ENCODE results near the gene ANTKMT.
A peak's percentile ranks its signal among the peaks of the same experiment; 100 is the strongest.
"Not testable (repeated sequence)": the region's sequence is repeated elsewhere in the genome, so short reads cannot be mapped to it uniquely, and the experiment has no call there.

ANTKMT gene

DNA sequence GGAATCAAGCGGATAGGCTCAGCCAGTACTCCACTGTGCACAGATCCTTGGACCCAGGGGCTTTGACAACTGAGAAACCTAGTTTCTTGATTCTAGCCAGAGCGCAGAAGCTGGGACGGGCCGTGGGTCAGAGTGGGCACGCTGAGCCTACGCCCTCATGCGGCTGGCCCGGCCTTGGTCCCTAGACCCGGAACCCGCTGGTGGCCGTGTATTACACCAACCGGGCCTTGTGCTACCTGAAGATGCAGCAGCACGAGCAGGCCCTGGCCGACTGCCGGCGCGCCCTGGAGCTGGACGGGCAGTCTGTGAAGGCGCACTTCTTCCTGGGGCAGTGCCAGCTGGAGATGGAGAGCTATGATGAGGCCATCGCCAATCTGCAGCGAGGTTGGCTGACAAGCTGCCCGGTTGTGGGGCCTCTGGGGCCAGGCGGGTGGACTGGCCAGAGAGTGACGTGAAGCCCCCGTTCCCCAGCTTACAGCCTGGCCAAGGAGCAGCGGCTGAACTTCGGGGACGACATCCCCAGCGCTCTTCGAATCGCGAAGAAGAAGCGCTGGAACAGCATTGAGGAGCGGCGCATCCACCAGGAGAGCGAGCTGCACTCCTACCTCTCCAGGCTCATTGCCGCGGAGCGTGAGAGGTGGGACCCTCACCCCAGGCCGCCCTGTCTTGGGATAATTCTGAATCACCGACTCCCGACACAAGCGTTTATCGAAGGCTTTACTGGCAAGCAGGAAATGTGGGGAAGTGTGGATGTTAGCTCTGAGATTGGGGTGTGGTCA, 39.8 kb upstream of the ANTKMT start:
- DNase-seq (ENCODE audit: low read depth in 1 of 2, low spot score in 1 of 2) = no peak

DNA sequence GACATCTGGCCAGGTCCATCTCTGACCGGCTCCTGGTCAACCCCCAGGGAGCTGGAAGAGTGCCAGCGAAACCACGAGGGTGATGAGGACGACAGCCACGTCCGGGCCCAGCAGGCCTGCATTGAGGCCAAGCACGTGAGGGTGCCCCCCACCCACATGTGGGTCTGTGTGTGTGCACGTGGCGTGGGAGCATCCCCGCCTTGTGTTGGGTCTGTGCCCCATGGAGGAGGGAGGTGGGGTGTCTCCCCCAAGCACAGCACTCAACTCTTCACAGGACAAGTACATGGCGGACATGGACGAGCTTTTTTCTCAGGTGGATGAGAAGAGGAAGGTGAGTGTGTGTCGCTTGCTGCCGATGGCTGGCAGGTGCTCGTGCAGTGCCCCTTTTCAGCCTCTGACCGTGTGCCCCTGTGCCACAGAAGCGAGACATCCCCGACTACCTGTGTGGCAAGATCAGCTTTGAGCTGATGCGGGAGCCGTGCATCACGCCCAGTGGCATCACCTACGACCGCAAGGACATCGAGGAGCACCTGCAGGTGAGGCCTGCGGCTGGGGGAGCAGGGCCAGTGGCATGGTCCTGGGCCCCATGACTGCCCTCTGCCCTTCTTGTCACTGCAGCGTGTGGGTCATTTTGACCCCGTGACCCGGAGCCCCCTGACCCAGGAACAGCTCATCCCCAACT, 39.1 kb upstream of the ANTKMT start:
- DNase-seq (ENCODE audit: low read depth in 1 of 2, low spot score in 1 of 2) = no peak

DNA sequence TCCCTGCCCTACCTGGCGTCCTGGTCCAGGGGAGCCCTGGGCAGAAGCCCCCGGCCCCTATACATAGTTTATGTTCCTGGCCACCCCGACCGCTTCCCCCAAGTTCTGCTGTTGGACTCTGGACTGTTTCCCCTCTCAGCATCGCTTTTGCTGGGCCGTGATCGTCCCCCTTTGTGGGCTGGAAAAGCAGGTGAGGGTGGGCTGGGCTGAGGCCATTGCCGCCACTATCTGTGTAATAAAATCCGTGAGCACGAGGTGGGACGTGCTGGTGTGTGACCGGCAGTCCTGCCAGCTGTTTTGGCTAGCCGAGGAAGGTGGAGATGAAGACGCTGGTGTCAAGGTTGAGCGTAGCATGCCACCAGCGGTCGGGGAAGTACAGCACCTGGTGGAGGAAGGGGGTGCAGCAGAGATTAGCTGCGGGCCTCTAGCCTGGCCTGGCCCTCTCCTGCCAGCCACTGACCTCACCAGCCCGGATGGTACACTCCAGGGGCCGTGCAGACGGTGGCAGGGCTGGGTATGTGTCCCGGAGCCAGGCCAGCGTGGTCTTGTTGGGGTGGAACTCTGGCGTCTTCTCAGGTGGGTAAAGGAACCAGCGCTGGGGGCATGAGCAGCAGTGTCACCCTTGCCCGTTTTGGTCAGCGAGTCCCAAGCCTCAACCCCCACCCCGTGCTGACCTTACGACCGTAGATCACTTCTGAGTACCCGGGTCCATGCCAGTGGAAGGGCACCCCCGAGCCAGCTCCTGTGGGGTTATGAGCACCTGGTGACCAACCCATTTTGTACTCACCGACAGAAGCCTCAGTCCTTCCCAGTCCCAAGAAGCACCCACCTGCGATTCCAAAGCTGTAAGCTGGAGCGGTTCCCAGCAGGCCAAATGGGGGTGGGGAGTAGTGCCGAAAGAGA, 38.2 kb upstream of the ANTKMT start:
- DNase-seq (ENCODE audit: low read depth in 1 of 2, low spot score in 1 of 2) = no peak

DNA sequence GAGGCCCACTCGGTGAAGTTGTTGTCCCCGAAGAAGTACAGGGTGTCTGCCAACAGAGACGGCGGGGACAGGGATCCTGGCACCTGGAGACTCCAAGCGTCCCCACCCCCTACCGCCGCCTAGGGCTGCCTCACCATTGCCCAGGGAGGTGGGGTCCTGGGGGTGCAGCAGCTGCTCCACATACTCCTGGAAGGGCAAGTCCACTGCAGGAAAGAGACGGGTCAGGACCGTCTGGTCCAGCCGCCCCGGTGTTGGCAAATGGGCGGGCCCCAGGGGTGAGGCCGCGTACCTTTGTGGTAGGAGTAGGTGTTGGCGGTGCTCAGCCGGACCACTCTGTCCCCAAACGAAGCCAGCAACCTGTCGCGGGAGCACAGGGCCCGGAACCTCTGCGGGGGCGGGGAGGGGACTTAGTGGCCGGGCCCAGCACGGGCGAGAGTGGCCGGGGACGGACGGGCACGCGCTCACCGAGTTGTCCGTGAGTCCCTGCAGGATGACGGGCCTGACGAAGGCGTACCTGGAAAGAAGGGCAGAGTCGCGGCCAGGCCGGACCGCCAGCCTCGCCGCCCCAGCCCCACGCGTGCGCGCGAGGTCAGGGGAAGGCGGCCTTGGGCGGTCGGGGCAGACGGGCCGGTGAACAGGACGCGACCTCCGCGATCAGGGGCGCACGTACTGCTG, 37.4 kb upstream of the ANTKMT start:
- DNase-seq (ENCODE audit: low read depth in 1 of 2, low spot score in 1 of 2) = no peak

DNA sequence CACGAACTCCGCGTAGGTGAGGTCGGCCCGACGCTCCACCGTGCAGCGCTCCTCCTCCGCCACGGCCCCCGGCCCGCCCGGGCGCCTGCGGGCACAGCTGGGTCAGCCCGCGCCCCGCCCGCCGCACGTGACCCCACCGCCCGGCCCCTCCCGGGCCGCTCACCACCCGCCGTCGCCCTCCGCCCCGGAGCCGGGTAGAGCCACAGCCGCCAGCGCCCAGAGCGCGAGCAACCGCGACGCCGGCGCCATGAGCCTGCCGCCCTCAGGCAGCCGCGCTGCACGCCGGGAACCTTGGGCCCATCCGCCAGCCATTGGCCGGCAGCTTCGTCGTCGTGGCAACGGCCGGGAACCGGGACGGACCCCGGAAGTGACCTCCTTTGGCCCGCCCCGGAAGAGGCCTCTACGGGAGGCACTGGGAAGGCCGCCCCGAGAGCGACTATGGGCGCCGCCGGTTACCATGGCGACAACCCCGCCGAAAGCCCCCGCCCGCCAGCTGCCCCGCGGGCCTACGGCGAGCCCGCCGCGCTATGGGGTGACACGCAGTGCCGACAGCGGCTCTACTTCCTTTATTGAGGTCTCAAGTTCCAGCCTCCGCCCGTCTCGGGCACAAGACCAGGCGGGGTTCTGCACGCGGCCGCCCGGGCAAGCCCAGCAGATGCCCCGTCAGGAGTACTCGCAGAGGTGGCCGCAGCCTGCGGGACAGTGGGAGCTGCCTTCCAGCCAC, 36.7 kb upstream of the ANTKMT start, which contains the start of gene JMJD8:
Gene JMJD8 (minus strand): TSS at position 264 of the 724 bp plus-strand sequence. CDS start 15 bp downstream, at position 249.
- peak; percentile 92 to 96 for DNase-seq (ENCODE audit: low read depth in 1 of 2, low spot score in 1 of 2)

DNA sequence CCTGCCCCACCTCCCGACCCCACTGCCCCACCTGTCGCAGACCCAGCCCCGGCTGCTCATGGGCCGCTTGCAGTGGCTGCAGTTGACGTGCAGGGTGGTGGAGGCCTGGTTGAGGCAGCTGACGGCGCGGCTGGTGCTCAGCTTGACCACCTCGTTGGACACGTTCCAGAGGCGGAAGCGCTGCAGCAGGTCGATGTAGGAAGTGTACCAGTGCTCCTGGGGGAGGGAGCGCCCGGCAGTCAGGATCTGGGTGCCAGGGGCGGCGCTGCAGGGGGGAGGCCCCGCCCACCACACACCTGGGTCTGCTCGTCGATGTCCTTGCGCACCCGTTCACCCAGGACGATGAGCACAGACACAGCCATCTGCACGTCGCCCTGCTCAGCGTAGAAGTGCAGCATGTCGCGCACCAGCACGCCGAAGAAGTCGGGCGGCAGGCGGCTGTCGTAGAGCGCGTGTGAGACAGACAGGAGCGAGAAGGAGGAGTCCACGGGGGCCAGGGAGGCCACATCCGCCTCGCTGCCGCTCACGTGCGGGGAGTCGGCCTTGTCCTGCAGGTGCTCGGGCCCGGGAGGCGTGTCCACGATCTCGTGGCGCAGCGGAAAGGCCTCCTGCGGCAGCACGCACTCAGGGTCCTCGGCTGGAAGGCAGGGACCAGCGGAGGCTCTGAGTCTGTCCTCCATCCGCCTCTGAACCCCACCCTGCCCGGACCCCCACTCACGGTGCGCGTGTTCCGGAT, 35.8 kb upstream of the ANTKMT start:
- no peak for DNase-seq (ENCODE audit: low read depth in 1 of 2, low spot score in 1 of 2)

DNA sequence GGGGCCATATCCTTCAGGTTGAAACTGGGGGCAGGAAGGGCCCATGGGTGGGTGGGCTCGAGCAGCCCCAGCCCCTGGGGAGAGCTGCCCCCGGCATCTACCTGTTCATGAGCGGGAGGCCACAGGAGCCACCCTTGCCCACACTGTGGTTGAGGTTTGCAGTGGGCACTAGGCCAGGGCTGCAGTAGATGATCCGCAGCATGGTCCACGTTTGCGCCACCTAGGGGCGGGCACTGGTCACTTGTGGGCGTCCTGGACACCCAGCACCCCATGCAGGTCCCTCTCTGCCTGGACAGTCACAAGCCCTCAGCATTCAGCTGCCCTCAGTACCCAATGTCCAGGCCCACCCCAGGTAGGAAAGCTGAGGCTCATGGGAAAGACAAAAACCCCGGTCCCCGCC, 35.0 kb upstream of the ANTKMT start:
- no peak for DNase-seq (ENCODE audit: low read depth in 1 of 2, low spot score in 1 of 2)

DNA sequence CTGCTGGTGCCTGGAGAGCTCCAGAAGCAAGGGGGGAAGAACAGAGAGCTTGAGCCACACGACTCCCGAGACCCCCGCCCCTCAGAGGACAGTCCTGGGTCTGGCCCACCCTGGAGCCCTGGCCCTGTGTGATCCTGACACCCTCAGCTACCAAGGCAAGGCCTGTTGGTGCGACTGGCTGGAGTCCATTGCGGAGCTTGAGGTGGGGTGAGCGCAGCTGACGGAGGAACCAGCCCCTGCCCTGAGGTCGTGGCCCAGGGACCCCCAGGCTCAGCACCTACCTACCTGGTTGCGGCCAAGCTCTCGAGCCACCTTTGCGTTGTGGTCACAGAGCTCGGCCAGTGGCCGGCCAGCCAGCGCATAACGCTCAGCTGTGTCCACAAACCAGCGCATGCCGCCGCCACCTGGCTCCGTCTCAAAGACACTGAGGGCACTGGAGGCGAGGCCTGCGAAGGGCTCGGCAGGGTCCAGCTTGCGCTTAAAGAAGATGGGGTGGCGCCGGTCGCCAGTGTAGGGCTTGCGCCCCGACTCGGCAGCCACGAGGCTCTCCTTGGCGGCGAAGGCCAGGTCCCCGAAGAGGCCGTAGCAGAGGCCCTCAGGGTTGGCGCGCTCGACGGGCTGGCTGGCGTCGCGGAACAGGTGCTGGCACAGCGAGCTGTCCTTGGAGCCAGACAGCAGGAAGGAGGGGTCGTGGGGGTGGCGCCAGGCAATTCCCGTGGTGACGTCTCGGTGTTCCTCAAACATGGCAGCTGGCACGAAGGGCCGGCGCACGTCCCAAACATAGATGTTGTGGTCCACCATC, 34.3 kb upstream of the ANTKMT start:
- DNase-seq (ENCODE audit: low read depth in 1 of 2, low spot score in 1 of 2) = no peak

DNA sequence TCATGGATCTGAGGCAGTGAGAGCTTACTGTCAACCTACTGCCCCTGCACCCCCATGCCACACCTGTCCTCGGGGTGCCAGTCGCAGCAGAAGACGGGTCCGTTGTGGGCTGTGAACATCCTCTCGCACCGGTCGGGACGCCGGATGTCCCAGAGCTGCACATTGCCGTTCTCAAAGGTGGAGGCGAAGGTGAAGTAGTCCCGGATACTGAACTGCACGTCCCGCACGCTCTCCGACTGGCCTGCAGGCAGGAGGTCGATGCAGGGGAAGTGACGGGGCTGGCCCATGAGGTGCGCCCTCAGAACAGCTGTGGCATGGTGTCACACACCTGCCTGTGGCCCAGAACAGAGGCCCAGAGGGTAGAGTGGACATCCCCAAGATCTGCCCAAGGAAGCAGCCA, 33.4 kb upstream of the ANTKMT start:
- no peak for DNase-seq (ENCODE audit: low read depth in 1 of 2, low spot score in 1 of 2)

DNA sequence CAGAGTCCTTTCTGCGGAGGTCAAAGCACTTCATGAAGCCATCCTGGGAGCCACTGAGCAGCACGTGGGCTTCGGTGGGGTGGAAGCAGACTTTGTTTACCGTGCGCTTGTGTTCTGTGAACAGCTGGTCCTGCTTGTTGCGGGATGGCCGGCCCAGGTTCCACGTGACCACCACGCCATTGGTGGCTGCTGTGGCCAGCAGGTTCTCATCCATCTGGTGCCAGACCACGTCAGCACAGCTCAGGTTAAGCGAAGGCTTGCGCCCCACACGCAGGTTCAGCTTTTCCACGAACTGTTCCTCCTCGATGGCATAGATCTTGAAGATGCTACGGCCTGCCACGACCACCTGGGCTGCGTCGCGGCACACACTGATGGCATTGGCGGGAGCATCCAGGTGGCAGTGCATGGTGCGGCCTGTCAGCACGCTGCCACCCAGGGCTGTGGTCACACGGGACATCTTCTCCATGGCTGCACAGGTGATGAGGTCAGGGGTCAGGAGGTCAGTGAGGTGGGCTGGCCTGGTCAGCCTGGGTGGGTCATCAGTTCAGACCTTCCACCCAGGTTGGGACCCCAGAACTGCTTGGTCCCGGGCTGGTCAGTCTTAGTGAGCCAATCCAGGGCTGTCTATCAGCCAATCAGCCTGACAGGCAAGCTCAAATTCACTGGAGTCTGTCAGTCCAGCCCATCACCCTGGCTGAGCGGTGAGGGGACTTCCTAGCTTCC, 31.6 kb upstream of the ANTKMT start:
- no peak for DNase-seq (ENCODE audit: low read depth in 1 of 2, low spot score in 1 of 2)

DNA sequence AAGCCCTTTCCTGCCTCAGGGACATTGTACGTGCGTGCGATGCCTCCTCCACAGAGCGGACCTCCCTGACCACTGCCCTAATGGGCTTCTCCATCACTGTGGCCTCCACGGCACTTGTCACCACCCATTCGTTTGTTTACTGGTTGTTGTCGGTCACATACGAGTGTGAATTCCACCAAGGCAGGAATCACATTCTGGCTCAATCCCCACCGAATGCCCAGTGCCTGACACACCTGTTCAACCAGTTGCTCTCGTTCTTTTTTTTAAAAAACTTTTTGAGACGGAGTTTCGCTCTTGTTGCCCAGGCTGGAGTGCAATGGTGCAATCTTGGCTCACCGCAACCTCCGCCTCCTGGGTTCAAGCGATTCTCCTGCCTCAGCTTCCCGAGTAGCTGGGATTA, 29.7 kb upstream of the ANTKMT start:
- not testable (repeated sequence) for DNase-seq (ENCODE audit: low read depth in 1 of 2, low spot score in 1 of 2)

DNA sequence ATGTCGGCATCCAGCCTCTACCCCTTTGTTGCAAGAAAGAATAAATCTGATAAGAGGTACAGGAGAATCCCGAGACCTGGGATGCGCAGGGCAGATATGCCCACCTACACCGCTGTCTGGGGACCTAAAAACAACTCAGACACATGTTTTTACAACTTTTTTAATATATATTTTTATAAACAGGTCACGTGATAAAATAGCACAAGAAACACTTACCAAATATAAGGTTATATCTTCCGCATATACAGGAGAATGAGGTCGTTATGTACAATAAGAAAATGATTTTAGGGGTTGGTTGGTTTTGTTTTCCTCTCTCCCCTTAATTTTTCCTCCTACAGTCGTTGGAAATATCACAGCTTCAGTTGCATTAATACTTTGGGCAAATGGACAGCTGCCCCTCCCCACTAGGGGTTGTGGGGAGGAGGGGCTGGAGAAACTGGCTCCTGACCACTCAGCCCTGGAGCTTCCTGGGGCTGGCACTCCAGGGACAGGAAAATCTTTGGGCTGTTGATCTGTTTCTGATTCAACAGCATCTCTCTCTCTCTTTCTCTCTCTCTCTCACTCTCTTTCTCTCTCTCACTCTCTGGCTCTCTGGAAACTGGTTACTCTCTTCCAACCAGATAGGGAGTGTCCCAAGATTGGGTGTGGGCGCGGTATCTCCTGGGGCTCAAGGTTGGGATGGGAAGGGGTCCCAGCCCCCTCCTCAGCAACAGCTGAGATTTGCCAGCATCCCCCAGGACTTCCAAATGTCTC, 28.4 kb upstream of the ANTKMT start:
- no peak for DNase-seq (ENCODE audit: low read depth in 1 of 2, low spot score in 1 of 2)

DNA sequence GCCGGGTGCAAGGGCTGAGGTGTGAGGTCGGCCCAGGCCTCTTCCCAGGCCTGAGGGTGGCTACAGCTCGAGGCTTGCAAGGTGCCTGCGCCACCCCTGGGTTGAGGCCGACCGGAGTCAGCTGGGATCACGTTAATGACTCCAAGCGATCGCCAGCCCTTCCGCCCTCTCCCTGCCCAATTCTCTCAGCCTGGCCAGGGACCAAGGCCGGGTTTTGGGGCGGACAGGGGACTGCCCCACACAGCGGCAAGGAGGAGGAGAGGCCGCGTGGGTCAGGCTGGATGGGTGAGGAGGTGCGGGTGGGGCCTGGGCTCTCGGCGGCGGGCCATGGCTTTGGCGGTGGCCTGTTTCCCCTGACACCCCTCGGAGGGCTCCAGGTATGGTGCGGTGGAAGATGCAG, 27.6 kb upstream of the ANTKMT start:
- no peak for DNase-seq (ENCODE audit: low read depth in 1 of 2, low spot score in 1 of 2)

DNA sequence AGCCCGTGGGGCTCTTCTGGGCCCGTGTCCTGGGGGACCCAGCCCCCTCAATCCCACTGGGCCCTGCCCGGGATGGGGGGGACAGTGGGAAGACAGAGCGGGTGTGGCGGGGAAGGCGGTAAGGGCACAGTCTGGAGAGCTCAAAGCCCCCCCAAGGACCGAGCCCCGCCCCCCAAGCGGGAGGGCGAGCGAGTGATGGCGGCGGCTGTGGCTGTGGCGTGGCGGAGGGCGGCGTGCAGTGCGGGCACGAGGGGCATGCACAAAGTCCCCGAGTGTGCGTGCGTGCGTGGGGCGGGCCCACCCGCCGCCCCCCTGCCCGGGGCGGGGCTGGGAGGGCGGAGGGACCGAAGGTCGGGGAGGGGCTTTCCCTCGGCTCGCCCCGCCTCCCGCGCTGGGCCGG, 27.2 kb upstream of the ANTKMT start:
- DNase-seq (ENCODE audit: low read depth in 1 of 2, low spot score in 1 of 2) = no peak

DNA sequence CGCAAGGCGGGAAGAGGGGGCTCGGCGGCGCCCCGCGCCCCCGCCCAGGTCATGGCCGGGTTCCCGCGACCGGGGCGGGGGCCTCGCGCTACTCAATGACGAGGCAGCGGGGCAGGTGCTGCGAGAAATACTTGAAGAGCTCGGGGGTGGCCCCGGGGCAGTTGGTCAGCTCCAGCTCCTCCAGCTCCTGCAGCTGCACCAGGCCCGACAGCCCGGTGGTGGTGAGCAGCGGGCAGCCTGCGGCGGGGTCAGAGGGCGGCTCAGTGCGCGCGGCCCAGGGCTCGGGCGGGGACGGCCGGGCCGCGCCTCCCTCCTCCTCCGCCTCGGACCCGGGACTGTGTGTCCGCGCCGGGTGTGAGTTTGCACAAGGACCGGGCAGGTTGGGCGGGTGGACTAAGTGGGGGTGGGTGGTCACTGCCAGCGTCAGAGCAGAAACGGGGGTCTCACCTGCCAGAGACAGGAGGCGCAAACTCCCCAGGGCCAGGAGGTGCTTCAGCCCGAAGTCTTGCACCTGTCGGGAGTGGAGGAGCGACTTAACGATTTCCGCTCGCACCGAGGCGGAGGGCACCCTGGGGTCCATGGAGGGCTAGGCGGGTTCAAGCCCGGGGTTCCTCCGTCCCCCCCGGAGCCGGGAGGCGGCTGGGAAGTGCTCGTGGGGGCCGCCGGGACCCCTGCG, 26.6 kb upstream of the ANTKMT start:
- no peak for DNase-seq (ENCODE audit: low read depth in 1 of 2, low spot score in 1 of 2)

DNA sequence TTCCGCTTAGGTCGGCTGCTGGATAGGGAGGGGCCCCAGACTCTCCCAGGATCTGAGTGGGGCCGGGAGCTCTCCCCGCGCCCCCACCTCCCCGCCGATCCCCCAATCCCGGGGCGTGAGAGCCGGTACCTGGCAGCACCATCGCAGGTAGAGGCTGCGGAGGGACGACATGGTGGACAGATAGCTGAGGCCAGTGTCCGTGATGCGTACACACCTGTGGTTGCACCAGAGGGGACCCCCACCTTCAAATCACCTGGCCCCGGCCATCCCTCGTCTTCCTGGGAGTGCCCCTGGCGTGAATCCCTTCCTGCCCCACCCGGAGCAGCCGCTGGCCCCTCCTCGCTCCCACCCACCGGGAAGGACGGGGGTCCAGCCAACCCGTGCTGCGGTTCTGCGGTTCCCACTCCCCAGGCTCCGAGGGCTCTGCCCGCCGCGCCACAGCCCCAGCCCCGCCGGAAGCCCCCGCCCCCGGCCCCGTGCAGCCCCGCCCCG, 26.0 kb upstream of the ANTKMT start:
- no peak for DNase-seq (ENCODE audit: low read depth in 1 of 2, low spot score in 1 of 2)

Measured in activated CD4-positive, alpha-beta T cell treated with anti-CD3 and anti-CD28 coated beads, Interleukin-2, amount 50 U/mL, for 24 hours (primary cell).